Superior temporal gyrus (tissue), 1 donor: ENCODE data around the gene TNPO3.
A peak's percentile ranks its signal among the peaks of the same experiment; 100 is the strongest.

Experiments
- DNase-seq: peaks from one replicate; pipeline ENCODE4 v3.0.0-alpha.2; 2016; ENCODE audit errors: extremely low spot score

The TNPO3 gene

DNA sequence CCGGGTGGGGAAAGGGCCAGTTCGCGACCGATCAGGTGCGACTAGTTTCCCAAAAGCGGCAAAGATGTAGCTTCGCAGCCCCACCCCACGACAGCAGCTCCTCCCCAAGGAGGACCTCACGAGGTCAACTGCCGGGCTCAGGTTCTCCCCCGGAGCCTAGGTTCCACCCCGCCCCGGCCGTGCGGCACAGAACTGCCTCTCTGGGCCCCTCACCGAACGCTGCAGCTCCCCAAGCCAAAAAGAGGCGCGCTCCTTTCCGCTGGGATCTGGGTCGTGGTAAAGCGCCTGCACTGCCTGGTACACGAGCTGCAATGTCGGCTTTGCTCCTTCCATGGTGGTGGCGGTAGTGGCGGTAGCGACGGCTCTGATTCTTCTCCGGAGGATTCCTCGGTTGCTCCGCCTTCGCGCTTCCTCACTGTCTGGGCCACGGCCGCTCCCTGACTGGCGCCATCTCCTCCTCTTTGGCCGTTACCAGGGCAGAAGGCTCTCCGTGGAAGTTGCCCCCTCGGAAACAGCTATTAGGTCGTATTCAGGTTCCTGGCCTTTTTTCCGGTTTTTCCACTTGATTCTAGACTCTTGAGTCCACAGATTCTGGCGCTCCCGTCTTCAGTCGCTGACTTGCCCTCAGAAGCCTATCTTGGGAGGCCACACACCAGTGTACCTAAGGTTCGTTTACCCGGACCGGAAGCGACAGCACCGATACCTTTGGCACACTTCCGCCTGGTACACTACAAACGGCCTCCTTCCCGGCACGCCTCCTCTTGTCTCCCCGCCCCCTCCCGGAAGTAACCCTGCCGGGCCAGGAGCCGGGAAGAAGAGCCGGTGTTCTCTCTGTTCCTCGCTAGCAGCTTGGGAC, at the start of gene TNPO3:
Gene TNPO3, minus strand, starts transcription at position 674 of the 856 bp plus-strand sequence. Its CDS starts 341 bp downstream, at position 333.
- DNase-seq = peak; percentile 95

DNA sequence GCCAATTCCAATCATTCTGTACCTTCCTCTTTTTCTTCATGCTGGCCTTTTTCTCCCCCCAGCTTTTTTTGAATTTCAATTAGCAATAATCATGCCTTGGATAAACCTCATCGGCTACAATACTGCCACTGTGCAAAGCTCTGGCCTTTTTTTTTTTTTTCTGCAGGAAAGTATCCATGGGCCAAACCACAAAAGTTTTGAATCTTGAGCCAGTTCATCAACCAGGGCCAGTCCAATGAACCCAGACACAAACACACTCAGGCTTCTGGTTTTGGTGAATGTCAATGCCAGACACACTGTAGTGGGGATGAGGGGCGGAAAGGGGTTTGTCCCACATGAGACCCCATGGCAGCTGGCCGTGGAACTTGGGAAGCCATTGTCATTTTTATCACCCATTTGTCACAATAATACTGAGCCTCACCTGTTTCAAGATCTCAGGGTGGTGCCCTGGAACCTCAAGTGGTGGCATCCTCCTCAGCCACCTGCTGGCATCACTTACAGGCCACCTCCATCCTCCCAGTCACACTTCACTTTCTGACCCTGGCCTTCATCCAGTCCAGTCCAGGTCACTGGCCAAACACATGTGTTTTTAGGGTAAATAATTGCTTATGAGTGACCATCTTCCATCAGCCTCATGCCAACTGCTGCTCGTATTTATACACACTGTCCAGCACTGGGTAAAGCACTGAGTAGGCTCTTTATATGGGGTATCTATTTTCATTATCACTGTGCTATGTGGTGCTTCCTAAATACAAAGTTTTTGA, 48.8 kb upstream of the TNPO3 start:
- no peak for DNase-seq

DNA sequence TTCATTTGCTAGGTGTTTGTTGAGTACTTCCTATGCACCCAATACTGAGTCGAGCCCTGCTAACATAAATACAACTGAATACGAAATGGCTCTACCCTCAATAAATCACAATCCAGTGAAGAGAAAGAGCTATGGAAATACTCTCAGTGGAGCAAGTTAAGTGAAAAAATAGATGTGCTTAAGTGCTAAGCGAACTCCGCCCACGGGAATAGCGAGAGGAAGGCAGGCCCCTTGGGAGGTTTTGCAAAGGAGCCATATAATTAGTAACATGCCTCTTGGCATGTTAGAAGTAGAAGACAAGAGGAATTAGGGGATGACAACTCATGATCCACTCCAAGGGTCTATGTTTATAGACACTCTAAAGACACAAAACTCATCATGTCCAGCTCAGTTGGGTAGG, 46.8 kb upstream of the TNPO3 start:
- DNase-seq = no peak

DNA sequence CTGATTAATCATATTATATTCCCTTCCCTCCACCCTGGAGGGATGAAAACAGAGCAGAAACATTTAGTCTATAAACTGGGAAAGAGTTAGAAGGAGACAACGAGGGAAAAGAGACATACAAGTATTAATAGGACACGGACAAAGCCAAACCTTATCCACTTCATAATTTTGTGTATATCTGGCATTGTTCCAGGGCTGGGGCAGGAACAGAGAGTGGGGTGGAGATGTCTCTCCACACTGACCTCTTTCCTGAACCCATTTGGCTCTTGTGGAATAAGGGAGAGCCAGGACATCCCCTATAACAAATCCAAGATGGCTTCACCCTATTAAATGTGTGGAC, 45.9 kb upstream of the TNPO3 start:
- no peak for DNase-seq

DNA sequence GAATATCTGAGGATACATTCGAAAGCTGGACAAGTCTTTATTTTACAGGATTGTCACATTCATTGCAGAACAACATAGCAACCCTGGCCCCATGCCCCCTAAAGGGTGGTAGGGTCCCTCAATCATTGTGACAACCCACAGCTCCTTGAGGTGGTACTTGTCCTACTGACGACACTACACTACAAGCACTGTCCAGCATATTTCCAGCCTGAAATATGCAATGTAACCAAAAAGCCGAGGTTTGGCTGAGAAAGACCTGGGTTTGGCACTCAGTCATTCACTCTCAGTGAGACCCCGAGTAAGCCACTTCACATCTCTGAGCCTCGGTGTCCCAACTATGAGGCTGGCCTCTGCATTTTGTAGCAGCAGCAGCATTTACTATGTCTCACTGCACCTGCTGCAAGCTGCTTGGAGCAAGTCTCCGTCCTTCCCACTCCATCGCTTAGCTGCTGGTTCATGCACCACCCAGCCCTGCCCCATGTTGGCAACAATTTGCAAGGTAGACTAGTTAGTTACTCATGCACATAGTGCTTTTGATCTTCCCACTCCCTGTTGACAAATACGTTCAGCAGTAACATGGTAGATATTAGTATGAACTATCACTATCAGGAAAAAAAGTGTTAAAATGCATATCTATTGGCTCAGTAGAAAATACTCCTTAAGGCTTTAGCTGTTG, 43.6 kb upstream of the TNPO3 start:
- no peak for DNase-seq

DNA sequence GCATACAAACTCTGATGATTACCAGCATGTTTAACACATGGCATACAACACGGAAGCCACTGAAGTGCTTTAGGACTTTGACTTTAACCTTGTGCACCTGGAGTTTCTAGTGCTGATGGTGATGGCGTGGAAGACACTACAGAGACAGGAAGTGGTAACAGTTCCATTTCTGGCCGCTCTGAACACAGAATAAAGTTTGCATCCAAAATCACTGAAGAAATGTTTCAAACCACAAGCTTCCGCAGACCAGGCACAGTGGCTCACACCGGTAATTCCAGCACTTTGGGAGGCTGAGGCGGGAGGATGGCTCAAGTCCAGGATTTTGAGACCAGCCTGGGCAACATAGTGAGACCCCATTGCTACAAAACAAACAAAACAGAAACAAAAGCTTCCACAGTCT, 40.3 kb upstream of the TNPO3 start:
- no peak for DNase-seq

DNA sequence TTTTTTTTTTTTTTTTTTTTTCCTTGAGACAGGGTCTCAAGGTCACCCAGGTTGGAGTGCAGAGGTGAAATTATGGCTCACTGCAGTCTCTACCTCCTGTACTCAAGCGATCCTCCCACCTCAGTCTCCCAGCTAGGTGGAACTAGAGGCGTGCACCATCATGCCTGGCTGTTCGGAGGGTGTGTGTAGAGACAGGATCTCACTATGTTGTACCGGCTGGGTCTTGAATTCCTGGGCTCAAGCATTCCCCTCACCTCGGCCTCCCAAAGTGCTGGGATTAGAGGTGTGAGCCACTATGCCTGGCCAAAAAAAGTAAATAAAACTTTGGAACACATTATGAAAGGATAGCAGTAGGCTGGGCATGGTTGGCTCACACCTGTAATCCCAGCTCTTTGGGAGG, 39.6 kb upstream of the TNPO3 start:
- DNase-seq = no peak

DNA sequence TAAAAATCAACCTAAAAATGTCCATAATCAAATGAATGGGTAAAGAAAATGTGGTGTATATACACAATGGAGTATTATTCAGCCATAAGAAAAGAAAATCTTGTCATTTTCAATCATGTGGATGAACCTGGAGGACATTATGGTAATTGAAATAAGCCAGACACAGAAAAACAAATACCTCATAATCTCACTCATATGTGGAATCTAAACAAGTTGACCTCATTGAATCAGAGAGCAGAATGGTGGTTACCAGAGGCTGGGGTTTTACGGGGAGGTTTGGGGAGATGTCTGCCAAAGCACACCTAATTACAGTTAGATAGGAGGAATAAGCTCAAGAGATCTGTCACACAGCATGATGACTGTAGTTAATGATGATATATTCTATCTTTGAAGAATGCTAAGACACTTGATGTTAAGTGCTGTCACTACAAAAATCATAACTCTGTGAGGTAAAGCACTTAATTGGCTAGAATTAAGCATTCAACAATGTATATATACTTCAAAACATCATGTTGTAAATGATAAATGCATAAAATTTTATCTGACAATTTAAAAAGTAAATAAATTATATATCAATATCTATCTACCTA, 39.1 kb upstream of the TNPO3 start:
- no peak for DNase-seq

DNA sequence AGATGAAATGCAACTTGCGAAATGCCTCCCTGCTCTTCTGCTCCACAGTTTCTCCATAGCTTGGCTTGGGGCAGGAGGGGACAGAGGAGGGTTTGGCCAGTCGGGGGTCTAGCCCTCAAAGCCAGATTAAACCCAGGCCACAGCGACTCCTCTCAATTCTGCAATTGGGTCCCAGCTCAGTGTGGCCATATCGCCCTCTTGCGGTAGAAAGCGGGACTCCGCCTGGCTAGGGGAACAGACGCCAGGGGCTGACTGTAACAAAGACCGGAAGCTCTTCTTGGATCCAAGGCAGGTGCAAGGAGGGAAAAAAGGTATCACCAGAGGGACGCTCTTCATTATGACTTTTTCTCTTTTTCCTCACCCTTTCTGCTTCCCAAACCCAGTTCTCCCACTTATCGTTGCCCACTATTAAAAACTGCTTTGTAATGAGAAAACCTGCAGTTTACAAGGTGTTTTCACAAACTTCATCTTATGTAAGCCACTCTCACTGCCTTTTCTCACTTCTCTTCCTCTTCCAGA, 36.6 kb upstream of the TNPO3 start:
- peak; percentile 87 for DNase-seq

DNA sequence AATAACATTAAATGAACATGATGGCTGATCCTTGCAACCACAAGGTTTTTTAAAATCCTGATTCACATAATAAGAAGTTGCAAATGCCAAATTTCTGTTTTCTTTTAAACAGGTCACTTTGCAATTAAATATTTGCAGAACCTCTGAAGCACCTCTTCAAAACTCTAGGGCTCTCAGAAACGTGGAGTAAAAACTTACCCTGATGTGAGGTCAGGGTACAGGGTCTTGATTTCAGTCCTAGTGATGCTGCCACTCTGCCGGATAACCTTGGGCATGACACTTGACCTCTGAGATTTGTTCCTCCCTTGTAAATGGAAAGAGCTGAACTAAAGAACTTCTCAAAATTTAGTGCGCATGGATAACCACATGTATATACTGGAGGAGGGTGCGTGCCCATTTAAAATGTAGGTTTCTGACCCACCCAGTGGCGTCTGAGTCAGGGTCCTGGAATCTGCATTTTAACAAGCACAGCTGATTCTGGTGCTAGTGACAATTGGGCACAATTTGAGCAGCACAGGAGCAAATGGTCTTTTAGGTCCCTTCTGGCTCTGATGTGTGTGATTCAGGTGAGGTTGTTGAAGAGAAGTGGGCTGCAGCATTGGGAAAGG, 35.5 kb upstream of the TNPO3 start:
- DNase-seq = no peak

DNA sequence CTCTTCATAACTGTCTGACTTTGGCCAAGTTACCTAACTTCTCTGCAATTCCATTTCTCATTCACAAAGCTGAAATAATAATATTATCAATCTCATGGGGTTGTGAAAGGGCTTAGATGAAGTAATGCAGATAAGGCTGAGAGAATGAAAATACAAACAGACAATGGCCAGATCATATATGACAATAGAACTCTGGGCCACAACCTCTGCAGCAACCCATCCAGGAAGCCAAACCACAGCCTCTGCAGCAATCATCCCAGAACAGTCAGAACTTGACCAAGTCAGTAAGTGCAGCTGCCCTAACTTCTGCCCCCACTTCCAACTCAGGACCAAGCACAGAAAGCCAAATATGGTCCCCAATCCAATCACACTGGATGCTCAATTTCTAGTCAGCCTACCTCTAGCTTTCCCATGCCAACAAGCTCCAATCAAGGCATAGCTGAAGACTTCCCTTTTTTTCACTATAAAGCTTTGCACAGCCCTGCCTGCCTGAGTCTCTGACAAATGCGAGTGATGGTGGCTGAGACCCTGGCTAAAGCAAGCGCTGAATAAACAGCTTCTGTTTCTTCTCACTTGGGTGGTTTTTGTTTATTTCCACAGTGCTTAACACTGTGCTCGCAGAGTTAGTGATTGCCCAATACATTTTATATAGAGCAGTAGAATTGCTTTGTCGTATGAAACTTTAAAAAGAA, 34.8 kb upstream of the TNPO3 start:
- DNase-seq = no peak

DNA sequence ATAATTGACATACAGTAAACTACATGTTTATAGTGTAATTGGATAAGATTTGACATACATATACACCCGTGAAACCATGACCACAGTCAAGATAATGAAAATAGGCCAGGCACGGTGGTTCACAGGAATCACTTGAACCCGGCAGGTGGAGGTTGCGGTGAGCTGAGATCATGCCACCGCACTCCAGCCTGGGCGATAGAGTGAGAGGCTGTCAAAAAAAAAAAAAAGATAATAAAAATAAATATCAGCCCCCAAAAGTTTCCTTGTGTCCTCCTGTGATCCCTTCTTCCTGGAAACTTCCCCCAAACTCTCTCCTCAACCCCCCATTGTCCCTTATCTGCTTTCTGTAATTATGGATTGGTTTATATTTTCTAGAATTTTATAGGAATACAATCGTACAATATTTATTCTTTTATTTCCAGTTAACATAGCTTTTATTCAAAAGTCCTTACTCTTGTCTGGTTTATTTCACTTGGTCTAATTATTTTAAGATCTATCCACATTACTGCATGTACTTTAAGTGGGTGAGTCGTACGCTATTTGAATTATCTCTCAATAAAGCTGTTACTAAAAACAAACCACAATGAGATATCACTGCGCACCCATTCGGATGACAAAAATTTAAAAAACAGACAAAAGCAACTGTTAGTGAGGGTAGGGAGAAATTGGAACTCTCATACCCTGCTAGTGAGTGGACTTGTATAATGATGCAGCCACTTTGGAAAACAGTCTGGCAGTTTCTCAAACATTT, 30.1 kb upstream of the TNPO3 start:
- no peak for DNase-seq

DNA sequence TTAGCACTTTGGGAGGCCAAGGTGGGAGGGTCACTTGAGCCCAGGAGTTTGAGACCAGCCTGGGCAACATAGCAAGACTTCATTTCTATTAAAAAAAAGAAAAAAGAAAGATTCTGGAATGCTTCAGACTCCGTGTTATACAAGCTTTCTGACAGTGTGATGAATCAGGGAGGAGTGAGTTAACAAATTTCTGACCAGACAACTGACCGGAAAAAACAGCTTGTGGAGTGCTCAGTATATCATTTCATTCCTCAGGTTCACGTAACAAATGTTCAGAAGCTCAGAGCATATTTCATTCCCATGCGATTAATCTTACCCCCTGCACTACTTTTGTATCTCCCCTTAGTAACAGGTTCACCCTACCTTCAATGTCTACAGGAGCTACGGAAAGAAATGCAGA, 28.6 kb upstream of the TNPO3 start:
- no peak for DNase-seq

DNA sequence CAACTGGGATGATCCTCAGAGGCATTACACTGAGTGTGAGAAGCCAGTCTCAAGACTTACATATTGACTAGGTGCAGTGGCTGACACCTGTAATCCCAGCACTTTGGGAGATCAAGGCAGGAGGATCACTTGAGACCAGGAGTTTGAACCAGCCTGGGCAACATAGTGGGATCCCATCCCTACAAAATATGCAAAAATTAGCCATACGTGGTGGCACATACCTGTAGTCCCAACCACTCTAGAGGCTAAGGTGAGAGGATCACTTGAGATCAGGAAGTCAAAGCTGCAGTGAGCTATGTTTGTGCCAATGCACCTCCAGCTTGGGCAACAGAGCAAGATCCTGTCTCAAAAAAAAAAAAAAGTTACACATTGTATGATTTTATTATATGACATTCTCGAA, 23.5 kb upstream of the TNPO3 start:
- no peak for DNase-seq

DNA sequence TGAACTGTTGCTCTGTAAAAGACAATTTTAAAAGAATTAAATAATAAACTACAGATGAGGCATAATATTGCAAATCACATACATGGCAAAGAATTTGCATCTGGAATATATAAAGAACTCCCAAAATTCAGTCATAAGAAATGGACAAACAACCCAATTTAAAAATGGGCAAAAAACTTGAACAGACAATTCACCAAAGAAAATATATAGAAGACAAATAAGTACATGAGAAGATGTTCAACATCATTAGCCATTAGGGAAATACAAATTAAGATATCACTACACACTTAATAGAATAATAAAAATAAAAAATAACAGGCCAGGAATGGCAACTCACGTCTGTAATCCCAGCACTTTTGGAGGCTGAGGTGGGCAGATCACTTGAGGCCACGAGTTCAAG, 22.0 kb upstream of the TNPO3 start:
- no peak for DNase-seq

DNA sequence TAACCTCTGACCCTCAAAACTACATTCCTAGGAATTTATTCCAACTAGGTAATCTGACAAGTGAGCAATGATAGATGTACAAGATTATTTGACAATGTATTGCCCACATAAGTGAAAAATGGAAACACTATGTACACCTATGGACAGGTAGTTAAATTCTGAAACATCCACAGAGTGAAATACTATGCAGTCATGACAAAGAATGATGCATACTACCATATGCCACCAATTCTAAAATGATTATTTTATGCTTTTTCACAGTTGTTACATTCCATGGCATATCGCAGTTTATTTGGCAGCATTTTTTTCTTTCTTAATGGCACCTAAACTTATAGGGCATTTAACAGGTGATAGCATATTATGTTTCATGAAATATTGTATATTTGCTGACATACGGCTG, 20.1 kb upstream of the TNPO3 start:
- DNase-seq = no peak

DNA sequence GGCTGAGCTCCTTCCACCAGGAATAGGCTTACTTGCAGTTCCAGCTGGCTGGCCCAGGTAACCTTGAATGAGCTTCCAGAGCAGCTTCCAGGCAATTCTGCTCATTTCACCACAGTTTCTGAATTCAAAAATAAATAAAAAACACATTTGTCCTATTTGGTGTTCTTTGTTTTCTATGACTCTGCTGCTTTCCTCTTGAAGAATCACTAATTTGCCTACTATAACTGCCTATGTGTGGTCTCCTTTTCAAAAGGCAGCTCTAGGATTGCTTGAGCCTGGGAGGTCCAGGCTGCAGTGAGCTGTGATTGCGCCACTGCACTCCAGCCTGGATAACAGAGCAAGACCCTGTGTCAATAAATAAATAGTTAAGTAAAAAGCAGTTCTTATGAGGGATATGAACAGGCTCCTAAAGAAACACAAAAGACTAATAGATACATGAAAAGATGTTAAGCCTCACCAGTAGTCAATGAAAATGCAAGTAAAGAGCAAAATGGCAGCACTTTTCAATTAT, 19.5 kb upstream of the TNPO3 start:
- DNase-seq = no peak

DNA sequence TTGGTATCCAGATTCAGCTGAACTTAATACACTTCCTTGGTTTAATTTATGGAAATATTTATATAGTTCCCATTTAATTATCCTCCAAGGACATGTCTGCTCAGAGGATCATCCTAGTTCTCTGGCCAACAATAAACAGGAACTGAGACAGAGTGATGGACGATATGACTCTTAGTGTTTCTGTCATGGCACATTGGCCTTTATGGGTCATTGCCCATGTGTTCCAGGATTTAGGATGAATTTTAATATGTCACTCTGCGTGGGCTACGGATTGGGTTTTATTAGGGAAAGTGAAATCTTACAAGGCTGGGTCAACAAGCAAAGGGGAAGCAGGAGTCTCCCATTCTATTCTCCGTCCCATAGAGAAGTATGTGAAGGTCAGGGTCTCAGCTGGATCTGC, 18.8 kb upstream of the TNPO3 start:
- DNase-seq = no peak

DNA sequence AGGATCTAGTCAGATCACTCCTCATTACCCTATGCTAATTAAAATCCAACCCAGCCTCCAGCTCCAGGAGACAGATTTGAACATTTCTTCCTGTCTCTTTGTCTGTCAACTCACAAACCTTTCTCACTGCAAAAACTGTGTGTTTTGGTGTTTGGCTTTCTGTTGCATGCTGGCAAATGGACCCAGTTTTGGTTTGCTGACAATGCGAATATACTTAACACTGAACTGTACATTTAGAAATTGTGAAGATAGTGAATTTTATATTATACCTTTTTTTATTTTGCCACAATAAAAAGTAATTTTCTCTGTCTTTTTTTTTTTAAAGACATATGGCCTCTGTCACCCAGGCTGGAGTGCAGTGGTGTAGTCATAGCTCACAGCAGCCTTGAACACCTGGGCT, 18.3 kb upstream of the TNPO3 start:
- no peak for DNase-seq

DNA sequence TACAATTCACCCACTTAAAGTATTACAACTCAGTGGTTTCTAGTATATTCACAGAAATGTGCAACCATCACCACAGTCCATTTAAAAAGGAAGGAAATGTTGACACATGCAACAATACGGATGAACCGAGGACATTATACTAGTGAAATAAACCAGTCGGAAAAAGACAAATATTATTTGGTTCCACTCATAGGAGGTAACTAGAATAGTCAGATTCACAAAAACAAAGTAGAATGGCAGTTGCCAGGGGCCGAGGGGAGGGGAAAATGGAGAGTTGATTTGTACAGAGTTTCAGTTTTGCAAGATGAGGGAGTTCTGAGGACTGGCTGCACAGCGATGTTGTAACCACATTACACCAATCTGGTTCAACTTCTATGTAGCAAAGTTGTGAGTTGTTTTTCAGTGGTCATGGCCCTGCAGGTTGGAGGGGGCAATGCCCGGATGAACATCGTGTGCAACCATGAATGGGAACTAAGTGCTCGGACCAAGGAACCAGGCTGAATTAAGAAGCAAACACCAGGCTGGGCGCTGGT, 17.6 kb upstream of the TNPO3 start:
- no peak for DNase-seq
